OCI-LY1 (cell line): ENCODE measurements around the gene YPEL5.

ENCODE experiments used
- H2AFZ ChIP-seq: fragments of 200-600 bp; sonication (generic), shearing (Covaris generic); 2 replicates; pipeline ENCODE4 v1.6.0; 2014; ENCODE audit warnings: antibody characterized with exemption, mild to moderate bottlenecking, low read length
- H3F3A ChIP-seq: fragments of 200-600 bp; sonication (generic), shearing (Covaris generic); 2 replicates; pipeline ENCODE4 v1.6.0; 2014; ENCODE audit warnings: mild to moderate bottlenecking, antibody characterized with exemption, low read length, moderate library complexity; ENCODE audit not compliant: insufficient read depth
- H3K27ac ChIP-seq: fragments of 200-600 bp; sonication (generic); 2 replicates; pipeline ENCODE4 v1.5.1; 2014; ENCODE audit warnings: low read length, mixed run types, mild to moderate bottlenecking, low read depth; ENCODE audit not compliant: poor library complexity, severe bottlenecking
- H3K27me3 ChIP-seq: fragments of 200-600 bp; sonication (generic); 2 replicates; pipeline ENCODE4 v1.6.0; 2014; ENCODE audit warnings: antibody characterized with exemption, mild to moderate bottlenecking, low read length, moderate library complexity; ENCODE audit not compliant: insufficient read depth
- H3K36me3 ChIP-seq: fragments of 200-600 bp; sonication (generic); 2 replicates; pipeline ENCODE4 v1.6.1; 2014; ENCODE audit warnings: mild to moderate bottlenecking, antibody characterized with exemption, low read length, moderate library complexity, mixed read lengths; ENCODE audit not compliant: insufficient read depth
- H3K4me1 ChIP-seq: fragments of 200-600 bp; sonication (generic); 2 replicates; pipeline ENCODE4 v1.5.1; 2014; ENCODE audit warnings: mild to moderate bottlenecking, low read length, moderate library complexity; ENCODE audit not compliant: insufficient read depth, severe bottlenecking
- H3K4me2 ChIP-seq: fragments of 200-600 bp; sonication (generic), shearing (Covaris generic); 2 replicates; pipeline ENCODE4 v1.6.1; 2014; ENCODE audit warnings: low read length
- H3K4me3 ChIP-seq: fragments of 200-600 bp; sonication (generic); 2 replicates; pipeline ENCODE4 v1.5.1; 2014; ENCODE audit warnings: low read length, low read depth, mild to moderate bottlenecking, mixed read lengths; ENCODE audit not compliant: poor library complexity, severe bottlenecking
- H3K79me2 ChIP-seq: fragments of 200-600 bp; shearing (Covaris generic); 2 replicates; pipeline ENCODE4 v1.6.1; 2016; ENCODE audit warnings: mixed run types, low read length, mixed read lengths; ENCODE audit not compliant: insufficient read depth
- H3K9ac ChIP-seq: fragments of 200-600 bp; sonication (generic), shearing (Covaris generic); 2 replicates; pipeline ENCODE4 v1.6.1; 2014; ENCODE audit warnings: mild to moderate bottlenecking, low read length, mixed read lengths
- H3K9me2 ChIP-seq: fragments of 200-600 bp; sonication (generic), shearing (Covaris generic); 2 replicates; pipeline ENCODE4 v1.6.1; 2014; ENCODE audit warnings: low read depth, mild to moderate bottlenecking, low read length, mixed read lengths
- H3K9me3 ChIP-seq: fragments of 200-600 bp; shearing (Covaris generic); 2 replicates; pipeline ENCODE4 v1.6.1; 2014; ENCODE audit warnings: low read length, mixed read lengths
- H4K20me1 ChIP-seq: fragments of 200-600 bp; sonication (generic), shearing (Covaris generic); 2 replicates; pipeline ENCODE4 v1.6.0; 2016; ENCODE audit warnings: mild to moderate bottlenecking, low read length; ENCODE audit not compliant: insufficient read depth
- CTCF ChIP-seq: fragments of 200-600 bp; sonication (generic), shearing (Covaris generic); IDR thresholded peaks from 2 replicates; pipeline ENCODE4 v1.5.1; 2017; ENCODE audit warnings: mild to moderate bottlenecking, antibody characterized with exemption, low read length, moderate library complexity, mixed read lengths
- EZH2 ChIP-seq: fragments of 200-600 bp; sonication (generic), shearing (Covaris generic); IDR thresholded peaks from 2 replicates; pipeline ENCODE4 v1.8.0; 2017; ENCODE audit warnings: borderline replicate concordance, mixed run types, mild to moderate bottlenecking, antibody characterized with exemption, low read length, moderate library complexity, mixed read lengths

YPEL5 gene

GRCh38 chr2:30195016-30195415, 48.2 kb downstream of the YPEL5 start:
- Histone ChIP-seq H3K4me2 (no peak overlapping the region), H3K9ac (no peak overlapping the region), H3K79me2 (no peaks in the 10 kb centered on the region), H4K20me1 (no peaks in the 10 kb centered on the region), H3K4me3 (no peak overlapping the region), H3K27me3 (no peaks in the 10 kb centered on the region), H3K4me1 (no peaks in the 10 kb centered on the region), H2AFZ (no peak overlapping the region), H3K36me3 (no peaks in the 10 kb centered on the region), H3K9me3 (no peaks in the 10 kb centered on the region), H3K9me2 (no peaks in the 10 kb centered on the region), H3K27ac (no peak overlapping the region), H3F3A (no peaks in the 10 kb centered on the region)
- no peak for TF ChIP-seq EZH2
- no peak for TF ChIP-seq CTCF

DNA sequence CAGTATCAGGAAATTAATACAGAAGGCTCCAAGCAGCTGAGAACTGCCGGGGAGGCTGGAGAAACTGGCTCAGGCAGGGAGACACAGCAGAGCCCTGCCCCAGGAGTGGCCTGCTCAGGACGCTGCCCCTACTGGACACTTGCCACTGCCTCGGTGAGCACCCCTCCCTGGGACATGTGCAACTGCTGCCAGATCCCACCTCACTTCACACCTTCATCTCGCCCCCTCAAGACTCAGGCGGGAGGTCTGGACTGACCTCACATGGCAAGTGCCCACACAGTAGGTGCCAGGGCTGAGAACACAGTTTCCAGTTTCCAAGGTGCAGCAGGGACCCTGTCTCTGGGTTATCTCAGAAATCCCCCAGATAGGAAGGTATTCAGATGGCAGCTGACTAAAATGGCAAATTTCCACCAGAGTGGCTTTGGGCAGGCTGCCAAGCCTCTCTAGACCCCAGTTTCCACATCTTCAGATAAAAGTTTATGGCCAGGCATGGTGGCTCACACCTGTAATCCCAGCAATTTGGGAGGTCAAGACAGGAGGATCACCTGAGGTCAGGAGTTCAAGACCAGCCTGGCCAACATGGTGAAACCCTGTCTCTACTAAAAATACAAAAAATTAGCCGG, 50.9 kb downstream of the YPEL5 start:
- Histone ChIP-seq H3K4me3 (no peak overlapping the region), H3K9me2 (no peaks in the 10 kb centered on the region), H3K9ac (no peak overlapping the region), H2AFZ (no peak overlapping the region), H3K79me2 (no peaks in the 10 kb centered on the region), H3K9me3 (no peaks in the 10 kb centered on the region), H4K20me1 (no peaks in the 10 kb centered on the region), H3K4me2 (no peak overlapping the region), H3K27me3 (no peaks in the 10 kb centered on the region), H3K36me3 (no peaks in the 10 kb centered on the region), H3F3A (no peaks in the 10 kb centered on the region), H3K27ac (no peak overlapping the region), H3K4me1 (no peaks in the 10 kb centered on the region)
- no peak for TF ChIP-seq EZH2
- TF ChIP-seq CTCF = no peak

DNA sequence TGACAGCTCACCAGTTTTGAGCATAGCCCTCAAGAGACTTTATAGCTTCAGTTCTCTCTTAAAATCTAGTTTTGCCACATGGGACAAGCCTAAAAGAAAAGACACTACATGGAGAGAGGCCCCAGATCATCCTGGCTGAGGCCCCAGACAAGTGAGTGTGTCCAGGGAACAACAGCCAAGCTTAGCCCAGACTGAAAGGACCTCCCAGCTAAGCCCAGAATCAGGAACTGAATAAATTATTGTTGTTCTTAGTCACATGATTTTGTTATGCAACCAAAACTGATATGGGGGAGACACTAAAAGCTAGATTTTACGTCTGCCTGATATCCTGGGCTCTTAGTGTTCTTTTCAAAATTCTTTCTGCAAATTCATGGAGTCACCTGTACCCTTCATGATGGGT, 55.2 kb downstream of the YPEL5 start:
- H3K36me3 ChIP-seq = no peaks in the 10 kb centered on the region
- no peaks in the 10 kb centered on the region for H4K20me1 ChIP-seq
- no peak overlapping the region for H3K4me3 ChIP-seq
- no peaks in the 10 kb centered on the region for H3K9me3 ChIP-seq
- H3K9me2 ChIP-seq = no peaks in the 10 kb centered on the region
- no peak overlapping the region for H2AFZ ChIP-seq
- no peaks in the 10 kb centered on the region for H3F3A ChIP-seq
- no peaks in the 10 kb centered on the region for H3K27me3 ChIP-seq
- no peak overlapping the region for H3K9ac ChIP-seq
- no peaks in the 10 kb centered on the region for H3K79me2 ChIP-seq
- TF ChIP-seq CTCF = no peak
- no peak for TF ChIP-seq EZH2
- no peak overlapping the region for H3K27ac ChIP-seq
- no peaks in the 10 kb centered on the region for H3K4me1 ChIP-seq
- no peak overlapping the region for H3K4me2 ChIP-seq
